ENCODE data around the gene OGA. TPM values are rescaled to one million over a fixed set of nuclear protein-coding genes. Genes with fewer than 3 reads are reported as not detected.

The OGA gene
- total RNA-seq, 1 experiment from 2014 or later: 46.4 TPM

DNA sequence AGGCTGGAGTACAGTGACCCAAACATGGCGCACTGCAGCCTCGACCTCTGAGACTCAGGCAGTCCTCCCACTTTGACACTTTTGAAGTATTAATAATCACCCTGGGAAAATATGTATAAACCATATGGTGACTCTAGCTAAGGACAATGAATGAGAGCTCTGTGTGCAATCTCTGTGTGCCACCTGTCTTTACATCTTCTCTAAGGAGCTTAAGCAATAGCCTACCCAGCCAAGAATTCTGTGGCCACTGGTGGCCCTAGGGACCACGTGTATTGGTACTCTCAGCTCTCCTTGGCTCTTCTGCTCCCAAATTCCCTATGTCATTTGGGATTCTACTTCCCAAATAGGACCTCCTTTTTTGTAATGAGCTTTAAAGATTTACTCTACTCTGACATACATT is 66.0 kb downstream of the OGA start:
- in situ Hi-C loops (cut with HindIII; ENCODE audit: low pct_unique_long_range_greater_than_20kb, low sequenced_read_pairs): no loop called here
- no peak for DNase-seq (ENCODE audit: low read depth, low spot score)

- peak; percentile 65 for DNase-seq (ENCODE audit: low read depth, low spot score)
- in situ Hi-C loops (cut with HindIII; ENCODE audit: low pct_unique_long_range_greater_than_20kb, low sequenced_read_pairs): no loop called here
Observed at GRCh38 chr10:101749047-101750016, 68.9 kb downstream of the OGA start.

- no peak for DNase-seq (ENCODE audit: low read depth, low spot score)
- in situ Hi-C loops (cut with HindIII; ENCODE audit: low pct_unique_long_range_greater_than_20kb, low sequenced_read_pairs): no loop called here
Observed at GRCh38 chr10:101748496-101748895, 69.7 kb downstream of the OGA start.

DNA sequence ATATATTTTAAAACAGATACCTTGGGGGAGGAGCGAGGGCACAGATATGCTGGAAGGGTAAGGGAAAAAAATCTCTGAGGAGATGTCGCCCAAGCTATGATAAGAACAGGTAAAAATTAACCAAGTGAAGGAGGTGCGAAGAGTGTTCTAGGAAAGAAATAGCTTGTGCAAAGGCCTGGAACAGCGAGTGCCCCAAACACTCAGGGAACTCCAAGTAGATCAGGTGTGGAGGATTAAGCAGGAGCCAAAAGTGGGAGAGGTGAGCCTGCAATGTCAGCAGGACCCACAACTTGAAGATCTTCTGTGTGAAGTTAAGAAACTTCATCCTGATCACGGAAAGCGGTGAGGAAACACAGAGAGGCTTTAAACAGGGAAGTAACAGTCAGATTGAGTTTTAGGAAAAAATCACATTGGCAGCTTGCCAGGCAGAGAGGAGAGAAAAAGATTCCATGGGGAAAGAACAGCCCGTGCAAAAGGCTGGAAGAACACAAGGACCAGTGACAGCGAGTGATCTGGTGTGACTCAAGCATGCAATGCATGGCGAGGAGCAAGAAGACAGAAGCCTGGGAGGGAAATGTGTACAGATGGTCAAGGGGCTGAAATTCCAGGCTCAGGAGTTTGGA is 73.1 kb downstream of the OGA start:
- no peak for DNase-seq (ENCODE audit: low read depth, low spot score)
- in situ Hi-C loops (cut with HindIII; ENCODE audit: low pct_unique_long_range_greater_than_20kb, low sequenced_read_pairs): no loop called here

- in situ Hi-C loops (cut with HindIII; ENCODE audit: low pct_unique_long_range_greater_than_20kb, low sequenced_read_pairs): no loop called here
- no peak for DNase-seq (ENCODE audit: low read depth, low spot score)
Observed at GRCh38 chr10:101744267-101744666, 74.0 kb downstream of the OGA start.

GRCh38 chr10:101741938-101742337 is 76.3 kb downstream of the OGA start:
- in situ Hi-C loops (cut with HindIII; ENCODE audit: low pct_unique_long_range_greater_than_20kb, low sequenced_read_pairs): no loop called here
- DNase-seq (ENCODE audit: low read depth, low spot score): no peak

GRCh38 chr10:101736666-101737065 is 81.6 kb downstream of the OGA start:
- DNase-seq (ENCODE audit: low read depth, low spot score): no peak
- in situ Hi-C loops (cut with HindIII; ENCODE audit: low pct_unique_long_range_greater_than_20kb, low sequenced_read_pairs): no loop called here

Other genes with a start within 250 kb of the OGA start
- 8.3 and 8.7 TPM in 2 replicates for gene POLL, start 230.2 kb downstream of the OGA start, total RNA-seq (2014; rRNA removed; shearing (Covaris generic))
- gene DPCD, start 230.1 kb downstream of the OGA start, total RNA-seq (2014; rRNA removed; shearing (Covaris generic)): 15.5 and 17.8 TPM in 2 replicates
- gene FBXW4, start 123.3 kb downstream of the OGA start, total RNA-seq (2014; rRNA removed; shearing (Covaris generic)): 6.8 and 10.7 TPM in 2 replicates
- gene FGF8, start 42.3 kb downstream of the OGA start, total RNA-seq (2014; rRNA removed; shearing (Covaris generic)): 0.69 TPM in 1 of 2 replicates, not detected in the other
- gene NPM3, start 35.0 kb downstream of the OGA start, total RNA-seq (2014; rRNA removed; shearing (Covaris generic)): 61.5 and 78.6 TPM in 2 replicates
- 1.1 and 1.6 TPM in 2 replicates for gene KCNIP2, start 25.4 kb upstream of the OGA start, total RNA-seq (2014; rRNA removed; shearing (Covaris generic))
- 7.5 and 9.4 TPM in 2 replicates for gene ARMH3, start 237.7 kb upstream of the OGA start, total RNA-seq (2014; rRNA removed; shearing (Covaris generic))
- 21.6 and 23.2 TPM in 2 replicates for gene HPS6, start 246.9 kb upstream of the OGA start, total RNA-seq (2014; rRNA removed; shearing (Covaris generic))